GM20000 (cell line): ENCODE data around the gene COL20A1.
"Not testable (repeated sequence)": the region's sequence is repeated elsewhere in the genome, so short reads cannot be mapped to it uniquely, and the experiment has no call there.

Experiments
- DNase-seq: peaks from one replicate; pipeline ENCODE4 v3.0.0; 2012; ENCODE audit warnings: low spot score
- CTCF ChIP-seq: IDR thresholded peaks from 2 replicates; pipeline ENCODE4 v1.5.1; 2012; ENCODE audit warnings: mild to moderate bottlenecking, control low read depth; ENCODE audit errors: extremely low read depth, missing control alignments

The COL20A1 gene

GRCh38 chr20:63376283-63377250 is 83.6 kb downstream of the COL20A1 start:
- no peak for DNase-seq
- no peak for TF ChIP-seq CTCF

- no peak for DNase-seq
- no peak for TF ChIP-seq CTCF
Measured at GRCh38 chr20:63377256-63377941, 84.4 kb downstream of the COL20A1 start.

GRCh38 chr20:63377951-63378381 is 85.0 kb downstream of the COL20A1 start:
- no peak for TF ChIP-seq CTCF
- DNase-seq = no peak

- TF ChIP-seq CTCF = no peak
- no peak for DNase-seq
Measured at GRCh38 chr20:63378626-63379025, 85.6 kb downstream of the COL20A1 start.

GRCh38 chr20:63379296-63379695 is 86.3 kb downstream of the COL20A1 start:
- DNase-seq = no peak
- TF ChIP-seq CTCF = no peak

GRCh38 chr20:63379872-63380271 is 86.9 kb downstream of the COL20A1 start:
- DNase-seq = not testable (repeated sequence)

- DNase-seq = no peak
- no peak for TF ChIP-seq CTCF
Measured at GRCh38 chr20:63380346-63380870, 87.4 kb downstream of the COL20A1 start.
